ENCODE data around the gene PERP. TPM values are rescaled to one million over a fixed set of nuclear protein-coding genes. Genes with fewer than 3 reads are reported as not detected.
A peak's percentile ranks its signal among the peaks of the same experiment; 100 is the strongest.

The PERP gene
- polyA plus RNA-seq, 2 of the 4 experiments (the other 2 are of a cell fraction): 48.3 to 67.2 TPM

GRCh38 chr6:138086573-138087196 is 20.5 kb downstream of the PERP start (continued):
- TF ChIP-seq CHD2 (IDR thresholded peaks at IDR 0.05; ENCODE audit: low read length, partially characterized antibody) (no peak), CEBPB (IDR thresholded peaks at IDR 0.05) (0 out of 4 replicates have a peak, but pooled peaks of 1 of the 2 experiments have one; percentile 26), NPAS2 (CRISPR knock-in tag; IDR thresholded peaks at IDR 0.05; ENCODE audit: borderline replicate concordance) (no peak), HOXA7 (CRISPR knock-in tag; IDR thresholded peaks at IDR 0.05) (no peak), HES2 (IDR thresholded peaks at IDR 0.05) (no peak), CBX8 (IDR thresholded peaks at IDR 0.05) (no peak), PHF8 (IDR thresholded peaks at IDR 0.05; ENCODE audit: borderline replicate concordance, low read depth) (no peak), RARB (CRISPR knock-in tag; IDR thresholded peaks at IDR 0.05) (no peak), HDAC2 (IDR thresholded peaks at IDR 0.05) (no peak), KDM5A (IDR thresholded peaks at IDR 0.05) (no peak), CHD4 (IDR thresholded peaks at IDR 0.05; ENCODE audit: borderline replicate concordance) (no peak), MAZ (IDR thresholded peaks at IDR 0.05; ENCODE audit: borderline replicate concordance, low read depth, low read length) (no peak)

- POLR2A ChIA-PET: no interaction called here
- FAIRE-seq: no peak
- H3K4me1 ChIP-seq: peaks cover 44% of the 10 kb centered on the region
These were observed 21.4 kb downstream of the PERP start for GRCh38 chr6:138085839-138086222.

More at GRCh38 chr6:138085839-138086222, 21.4 kb downstream of the PERP start:
- Histone ChIP-seq H3K4me3 (no peak overlapping the region), H3K4me2 (peak overlapping the region; percentile 85), H3K9me3 (0 out of 3 replicates have a peak, but pooled peaks cover under 1% of the 10 kb centered on the region), H3K27ac (peak overlapping the region; percentile 73 to 84)
- CTCF ChIA-PET: no interaction called here
- DNase-seq (ENCODE audit: low read depth in 1 of 2, low spot score in 1 of 2) (no peak), ATAC-seq (no peak)
- TF ChIP-seq SMC3 (IDR thresholded peaks at IDR 0.05): no peak
- TF ChIP-seq BCL3 (IDR thresholded peaks at IDR 0.05): no peak
- TF ChIP-seq ZSCAN20 (CRISPR knock-in tag; IDR thresholded peaks at IDR 0.05): no peak
- no peak for TF ChIP-seq REST (IDR thresholded peaks at IDR 0.05)
- no peak for TF ChIP-seq PHF8 (IDR thresholded peaks at IDR 0.05; ENCODE audit: borderline replicate concordance, low read depth)
- no peak for TF ChIP-seq NR3C1 (IDR thresholded peaks at IDR 0.05)
- no peak for TF ChIP-seq PBX3 (IDR thresholded peaks at IDR 0.05)
- no peak for TF ChIP-seq ZFP36 (IDR thresholded peaks at IDR 0.05; ENCODE audit: borderline replicate concordance, partially characterized antibody)
- TF ChIP-seq MYC (IDR thresholded peaks at IDR 0.05; ENCODE audit: borderline replicate concordance, low read length): no peak
- TF ChIP-seq CHD4 (IDR thresholded peaks at IDR 0.05; ENCODE audit: borderline replicate concordance): no peak
- no peak for TF ChIP-seq EHMT2 (IDR thresholded peaks at IDR 0.05; ENCODE audit: low read depth)
- TF ChIP-seq HOXB13 (CRISPR knock-in tag; IDR thresholded peaks at IDR 0.05; ENCODE audit: low read depth): no peak
- TF ChIP-seq CTCF (IDR thresholded peaks at IDR 0.05): no peak
- no peak for TF ChIP-seq MAZ (IDR thresholded peaks at IDR 0.05; ENCODE audit: borderline replicate concordance, low read depth, low read length)
- WGBS (ENCODE audit: missing lambda C conversion rate): 54% methylated on average over 2 of the region's 2 CpGs

Measured in A549 (cell line).